Measurements from ENCODE around the gene LGALS9B. TPM values are rescaled to one million over a fixed set of nuclear protein-coding genes. Genes with fewer than 3 reads are reported as not detected.
"Not testable (repeated sequence)": the region's sequence is repeated elsewhere in the genome, so short reads cannot be mapped to it uniquely, and the experiment has no call there.

LGALS9B gene
- total RNA-seq, 1 experiment from 2014 or later = not detected

GRCh38 chr17:20504388-20505066 lies 37.2 kb upstream of the LGALS9B start:
- H3K36me3 ChIP-seq (ENCODE audit: control insufficient read depth, insufficient read depth, low read length); H3K4me3 ChIP-seq (ENCODE audit: low read depth in 2 of 2, low read length in 2 of 2); intact Hi-C loops (cut with micrococcal nuclease; ENCODE audit: unreplicated experiment); DNase-seq (ENCODE audit: low read depth, low spot score); BruUV-seq (replicated peaks); POLR2A ChIA-PET; H3K27me3 ChIP-seq (ENCODE audit: control insufficient read depth, insufficient read depth, low read length); H3K27ac ChIP-seq (ENCODE audit: low read length); H3K9me3 ChIP-seq (ENCODE audit: control insufficient read depth, insufficient read depth, low read depth, low read length); H3K4me1 ChIP-seq (ENCODE audit: control insufficient read depth, insufficient read depth, low read length); CTCF ChIA-PET; ATAC-seq; in situ Hi-C loops (cut with HindIII; ENCODE audit: low pct_unique_long_range_greater_than_20kb, low sequenced_read_pairs): not testable (repeated sequence)

GRCh38 chr17:20501896-20502295 lies 34.6 kb upstream of the LGALS9B start:
- H3K36me3 ChIP-seq (ENCODE audit: control insufficient read depth, insufficient read depth, low read length); CTCF ChIA-PET; DNase-seq (ENCODE audit: low read depth, low spot score); H3K4me1 ChIP-seq (ENCODE audit: control insufficient read depth, insufficient read depth, low read length); H3K4me3 ChIP-seq (ENCODE audit: low read depth in 2 of 2, low read length in 2 of 2); POLR2A ChIA-PET; H3K9me3 ChIP-seq (ENCODE audit: control insufficient read depth, insufficient read depth, low read depth, low read length); intact Hi-C loops (cut with micrococcal nuclease; ENCODE audit: unreplicated experiment); H3K27ac ChIP-seq (ENCODE audit: low read length); BruUV-seq (replicated peaks); in situ Hi-C loops (cut with HindIII; ENCODE audit: low pct_unique_long_range_greater_than_20kb, low sequenced_read_pairs); H3K27me3 ChIP-seq (ENCODE audit: control insufficient read depth, insufficient read depth, low read length): not testable (repeated sequence)
- ATAC-seq = peak; percentile 66

GRCh38 chr17:20500346-20500745 lies 33.0 kb upstream of the LGALS9B start:
- H3K4me1 ChIP-seq (ENCODE audit: control insufficient read depth, insufficient read depth, low read length); intact Hi-C loops (cut with micrococcal nuclease; ENCODE audit: unreplicated experiment); ATAC-seq; H3K27me3 ChIP-seq (ENCODE audit: control insufficient read depth, insufficient read depth, low read length); H3K36me3 ChIP-seq (ENCODE audit: control insufficient read depth, insufficient read depth, low read length); H3K27ac ChIP-seq (ENCODE audit: low read length); DNase-seq (ENCODE audit: low read depth, low spot score); BruUV-seq (replicated peaks); H3K4me3 ChIP-seq (ENCODE audit: low read depth in 2 of 2, low read length in 2 of 2); POLR2A ChIA-PET; H3K9me3 ChIP-seq (ENCODE audit: control insufficient read depth, insufficient read depth, low read depth, low read length); in situ Hi-C loops (cut with HindIII; ENCODE audit: low pct_unique_long_range_greater_than_20kb, low sequenced_read_pairs); CTCF ChIA-PET: not testable (repeated sequence)

- H3K4me3 ChIP-seq (ENCODE audit: low read depth in 2 of 2, low read length in 2 of 2); intact Hi-C loops (cut with micrococcal nuclease; ENCODE audit: unreplicated experiment); POLR2A ChIA-PET; CTCF ChIA-PET; H3K27me3 ChIP-seq (ENCODE audit: control insufficient read depth, insufficient read depth, low read length); H3K27ac ChIP-seq (ENCODE audit: low read length); H3K36me3 ChIP-seq (ENCODE audit: control insufficient read depth, insufficient read depth, low read length); in situ Hi-C loops (cut with HindIII; ENCODE audit: low pct_unique_long_range_greater_than_20kb, low sequenced_read_pairs); BruUV-seq (replicated peaks); H3K4me1 ChIP-seq (ENCODE audit: control insufficient read depth, insufficient read depth, low read length); ATAC-seq; H3K9me3 ChIP-seq (ENCODE audit: control insufficient read depth, insufficient read depth, low read depth, low read length); DNase-seq (ENCODE audit: low read depth, low spot score): not testable (repeated sequence)
Observed at GRCh38 chr17:20495420-20495819, 28.1 kb upstream of the LGALS9B start.

GRCh38 chr17:20494735-20495134 lies 27.4 kb upstream of the LGALS9B start:
- intact Hi-C loops (cut with micrococcal nuclease; ENCODE audit: unreplicated experiment); in situ Hi-C loops (cut with HindIII; ENCODE audit: low pct_unique_long_range_greater_than_20kb, low sequenced_read_pairs); H3K27me3 ChIP-seq (ENCODE audit: control insufficient read depth, insufficient read depth, low read length); CTCF ChIA-PET; BruUV-seq (replicated peaks); H3K4me3 ChIP-seq (ENCODE audit: low read depth in 2 of 2, low read length in 2 of 2); H3K27ac ChIP-seq (ENCODE audit: low read length); H3K4me1 ChIP-seq (ENCODE audit: control insufficient read depth, insufficient read depth, low read length); ATAC-seq; H3K9me3 ChIP-seq (ENCODE audit: control insufficient read depth, insufficient read depth, low read depth, low read length); POLR2A ChIA-PET; DNase-seq (ENCODE audit: low read depth, low spot score); H3K36me3 ChIP-seq (ENCODE audit: control insufficient read depth, insufficient read depth, low read length): not testable (repeated sequence)

GRCh38 chr17:20494147-20494546 lies 26.8 kb upstream of the LGALS9B start:
- H3K4me1 ChIP-seq (ENCODE audit: control insufficient read depth, insufficient read depth, low read length); H3K4me3 ChIP-seq (ENCODE audit: low read depth in 2 of 2, low read length in 2 of 2); ATAC-seq; intact Hi-C loops (cut with micrococcal nuclease; ENCODE audit: unreplicated experiment); H3K9me3 ChIP-seq (ENCODE audit: control insufficient read depth, insufficient read depth, low read depth, low read length); POLR2A ChIA-PET; CTCF ChIA-PET; H3K36me3 ChIP-seq (ENCODE audit: control insufficient read depth, insufficient read depth, low read length); BruUV-seq (replicated peaks); DNase-seq (ENCODE audit: low read depth, low spot score); H3K27me3 ChIP-seq (ENCODE audit: control insufficient read depth, insufficient read depth, low read length); in situ Hi-C loops (cut with HindIII; ENCODE audit: low pct_unique_long_range_greater_than_20kb, low sequenced_read_pairs); H3K27ac ChIP-seq (ENCODE audit: low read length): not testable (repeated sequence)

- H3K27ac ChIP-seq (ENCODE audit: low read length); H3K27me3 ChIP-seq (ENCODE audit: control insufficient read depth, insufficient read depth, low read length); H3K4me3 ChIP-seq (ENCODE audit: low read depth in 2 of 2, low read length in 2 of 2); intact Hi-C loops (cut with micrococcal nuclease; ENCODE audit: unreplicated experiment); H3K9me3 ChIP-seq (ENCODE audit: control insufficient read depth, insufficient read depth, low read depth, low read length); BruUV-seq (replicated peaks); POLR2A ChIA-PET; DNase-seq (ENCODE audit: low read depth, low spot score); in situ Hi-C loops (cut with HindIII; ENCODE audit: low pct_unique_long_range_greater_than_20kb, low sequenced_read_pairs); H3K4me1 ChIP-seq (ENCODE audit: control insufficient read depth, insufficient read depth, low read length); H3K36me3 ChIP-seq (ENCODE audit: control insufficient read depth, insufficient read depth, low read length); ATAC-seq; CTCF ChIA-PET: not testable (repeated sequence)
Observed at GRCh38 chr17:20492971-20493370, 25.6 kb upstream of the LGALS9B start.

- intact Hi-C loops (cut with micrococcal nuclease; ENCODE audit: unreplicated experiment); H3K27ac ChIP-seq (ENCODE audit: low read length); BruUV-seq (replicated peaks); H3K27me3 ChIP-seq (ENCODE audit: control insufficient read depth, insufficient read depth, low read length); H3K9me3 ChIP-seq (ENCODE audit: control insufficient read depth, insufficient read depth, low read depth, low read length); H3K36me3 ChIP-seq (ENCODE audit: control insufficient read depth, insufficient read depth, low read length); in situ Hi-C loops (cut with HindIII; ENCODE audit: low pct_unique_long_range_greater_than_20kb, low sequenced_read_pairs); H3K4me1 ChIP-seq (ENCODE audit: control insufficient read depth, insufficient read depth, low read length); POLR2A ChIA-PET; H3K4me3 ChIP-seq (ENCODE audit: low read depth in 2 of 2, low read length in 2 of 2); ATAC-seq; CTCF ChIA-PET; DNase-seq (ENCODE audit: low read depth, low spot score): not testable (repeated sequence)
Observed at GRCh38 chr17:20492099-20492498, 24.8 kb upstream of the LGALS9B start.

Measured in Panc1 (cell line).